Measurements from ENCODE around the gene DOK5.

The DOK5 gene

DNA sequence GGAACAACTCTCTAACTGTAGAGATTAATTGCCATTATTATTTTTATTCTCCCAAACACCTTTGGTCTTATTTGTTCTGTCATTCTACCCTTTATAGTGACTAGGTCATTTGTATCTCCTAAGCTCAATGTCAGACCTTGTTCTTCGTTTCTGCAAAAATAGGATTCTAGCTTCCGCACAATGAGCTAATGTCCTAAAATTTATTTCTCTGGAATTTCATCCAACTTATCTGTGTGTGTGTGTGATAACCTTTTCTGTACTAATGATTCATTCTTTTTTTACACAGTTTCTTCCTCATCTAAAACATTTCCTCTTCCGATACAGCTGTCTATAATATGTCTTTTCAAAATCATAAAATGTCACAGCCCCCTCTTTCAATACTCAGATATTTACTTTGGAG is 84.5 kb downstream of the DOK5 start:
- no peak for DNase-seq (ENCODE audit: low spot score)

DNA sequence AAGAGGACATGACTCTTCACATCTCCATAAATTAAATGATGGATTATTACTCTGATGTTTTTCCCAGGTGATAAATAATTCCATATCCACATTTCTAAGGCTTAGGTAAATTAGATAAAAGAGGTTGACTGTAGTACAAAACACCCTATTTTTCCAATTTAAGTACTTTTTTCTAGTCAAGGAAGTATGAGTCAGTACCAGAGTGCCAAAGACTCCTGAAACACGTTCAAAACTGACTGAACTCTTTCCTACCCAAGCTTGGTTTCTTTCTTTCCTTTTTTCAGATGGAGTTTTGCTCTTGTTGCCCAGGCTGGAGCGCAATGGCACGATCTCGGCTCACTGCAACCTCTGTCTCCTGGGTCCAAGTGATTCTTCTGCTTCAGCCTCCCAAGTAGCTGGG is 85.0 kb downstream of the DOK5 start:
- DNase-seq (ENCODE audit: low spot score) = no peak

DNA sequence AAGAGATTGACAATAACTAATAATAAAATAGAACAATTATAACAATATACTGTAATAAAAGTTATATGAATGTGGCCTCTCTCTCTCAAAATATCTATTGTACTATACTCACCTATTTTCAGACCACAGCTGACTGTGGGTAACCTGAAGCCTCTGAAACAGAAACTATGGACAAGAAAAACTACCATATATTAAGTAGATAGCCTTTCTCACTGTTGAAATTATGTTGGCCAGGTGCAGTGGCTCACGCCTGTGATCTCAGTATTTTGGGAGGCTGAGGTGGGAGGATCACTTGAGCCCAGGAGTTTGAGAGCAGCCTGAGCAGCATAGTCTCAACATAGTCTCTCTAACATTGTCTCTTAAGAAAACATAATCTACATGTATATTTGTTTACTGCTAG is 89.9 kb downstream of the DOK5 start:
- no peak for DNase-seq (ENCODE audit: low spot score)

DNA sequence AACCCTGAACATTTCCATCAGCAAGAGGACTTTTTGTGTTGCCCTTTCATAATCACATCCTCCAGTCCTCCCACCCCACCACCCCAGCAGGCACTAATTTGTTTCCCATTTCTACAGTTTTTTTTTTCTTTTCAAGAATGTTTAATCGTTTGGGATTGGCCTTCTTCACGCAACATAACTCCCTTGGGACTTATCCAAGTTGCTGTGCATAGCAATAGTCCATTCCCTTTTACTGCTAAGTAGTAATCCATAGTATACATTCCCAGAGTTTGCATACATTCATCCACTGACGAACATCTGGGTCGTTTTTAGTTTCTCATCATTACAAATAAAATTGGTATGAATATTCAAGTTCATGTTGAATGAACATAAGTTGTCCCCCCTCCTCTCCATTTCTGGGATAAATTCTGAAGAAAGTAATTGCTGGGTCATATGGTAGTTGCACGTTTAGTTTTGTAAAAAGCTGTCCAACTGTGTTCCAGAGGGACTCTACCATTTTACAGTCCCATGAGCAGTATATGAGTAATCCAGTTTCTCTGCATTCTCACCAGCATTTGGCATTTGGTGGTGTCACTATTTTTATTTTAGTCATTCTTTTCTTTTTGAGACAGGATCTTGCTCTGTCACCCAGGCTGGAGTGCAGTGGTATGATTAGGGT is 90.8 kb downstream of the DOK5 start:
- DNase-seq (ENCODE audit: low spot score) = no peak

DNA sequence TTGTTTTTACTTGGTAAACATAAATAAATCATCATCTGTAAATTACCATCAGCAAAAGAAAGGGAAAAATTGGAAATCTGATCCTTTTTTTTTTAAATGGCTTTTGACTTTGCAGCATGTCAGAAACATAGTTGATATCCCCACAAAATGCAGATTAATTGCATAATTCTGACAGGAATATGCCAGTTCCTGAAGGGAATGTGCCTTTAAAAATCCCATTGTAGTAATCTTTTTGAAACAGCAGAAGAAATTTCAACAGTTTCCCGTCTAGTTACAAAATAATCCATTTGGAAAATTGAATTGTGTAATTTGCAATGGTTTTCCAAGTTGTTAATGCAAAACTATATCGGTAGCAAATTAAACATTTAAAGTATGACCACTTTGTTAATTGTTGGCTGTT is 95.2 kb downstream of the DOK5 start:
- no peak for DNase-seq (ENCODE audit: low spot score)

DNA sequence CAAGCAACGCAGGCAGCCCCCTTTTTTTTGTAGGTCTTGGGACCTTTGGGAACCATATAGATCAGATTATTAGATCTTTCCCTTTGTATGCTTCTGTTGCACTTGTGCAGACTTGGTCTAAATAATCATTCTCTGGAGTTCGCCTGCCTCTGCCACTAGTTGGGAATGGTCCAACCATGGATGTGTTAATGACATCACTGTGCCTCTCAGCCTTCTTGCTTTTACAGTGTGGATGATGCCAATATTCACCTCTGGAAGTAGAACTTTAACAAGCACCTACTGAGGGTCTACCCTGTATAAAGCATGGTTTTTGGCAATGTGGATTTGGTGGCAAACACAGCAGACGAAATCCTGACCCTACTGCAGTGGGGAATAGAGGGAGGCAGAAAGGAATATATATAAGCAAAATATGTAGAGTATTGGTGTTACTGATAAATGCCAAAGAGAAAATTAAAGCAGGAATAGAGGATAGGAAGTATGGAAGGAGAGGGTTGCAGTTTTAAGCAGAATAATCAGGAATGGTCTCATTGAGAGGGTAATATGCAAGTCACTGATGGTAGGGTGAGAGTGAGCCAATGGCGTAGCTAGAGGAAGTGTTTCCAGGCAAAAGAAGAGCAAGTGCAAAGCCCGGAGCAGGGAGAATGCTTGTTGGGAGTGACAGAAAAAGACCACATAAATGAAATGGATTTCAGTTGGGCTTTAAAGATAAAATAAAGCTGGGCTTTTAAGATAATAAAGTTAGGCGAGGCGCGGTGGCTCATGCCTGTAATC is 97.5 kb downstream of the DOK5 start:
- DNase-seq (ENCODE audit: low spot score) = no peak

DNA sequence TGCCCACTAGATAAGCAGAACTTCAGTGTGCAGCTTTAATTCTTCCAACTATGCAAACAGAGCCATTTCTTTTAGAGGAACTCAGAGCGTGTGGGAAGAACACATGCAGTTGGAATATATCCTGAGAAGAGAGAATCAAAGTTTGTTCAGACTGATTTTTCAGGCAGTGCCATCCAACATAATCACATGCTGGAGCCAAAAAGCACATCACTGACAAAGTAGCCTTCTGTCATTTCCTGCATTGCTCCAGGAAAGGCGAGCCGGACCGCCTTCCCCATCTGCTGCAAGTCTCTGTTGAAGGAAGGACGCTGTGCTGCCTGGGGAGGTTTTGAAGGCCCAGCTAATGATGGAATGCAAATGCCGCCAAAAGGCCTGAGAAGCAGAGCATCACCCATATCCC is 98.4 kb downstream of the DOK5 start:
- no peak for DNase-seq (ENCODE audit: low spot score)

DNA sequence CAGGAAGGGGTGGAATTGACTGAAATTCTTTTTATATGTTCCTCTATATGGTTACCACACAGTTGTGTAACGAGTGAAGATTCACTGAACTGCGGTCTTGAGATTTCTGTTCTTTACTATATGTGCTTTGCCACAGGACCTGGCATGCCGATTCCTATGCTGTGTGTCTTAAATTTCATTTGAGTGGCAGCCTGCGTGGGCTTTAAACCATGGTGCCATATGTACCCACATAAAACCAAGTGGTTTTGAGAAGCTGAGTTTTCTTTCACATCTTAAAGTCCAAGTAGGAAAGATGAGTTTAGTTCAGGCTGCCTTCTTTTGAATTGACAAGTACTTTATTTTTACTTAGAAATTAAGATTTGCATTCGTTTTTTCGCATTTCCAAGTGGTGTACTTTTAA is 101.1 kb downstream of the DOK5 start:
- no peak for DNase-seq (ENCODE audit: low spot score)

DNA sequence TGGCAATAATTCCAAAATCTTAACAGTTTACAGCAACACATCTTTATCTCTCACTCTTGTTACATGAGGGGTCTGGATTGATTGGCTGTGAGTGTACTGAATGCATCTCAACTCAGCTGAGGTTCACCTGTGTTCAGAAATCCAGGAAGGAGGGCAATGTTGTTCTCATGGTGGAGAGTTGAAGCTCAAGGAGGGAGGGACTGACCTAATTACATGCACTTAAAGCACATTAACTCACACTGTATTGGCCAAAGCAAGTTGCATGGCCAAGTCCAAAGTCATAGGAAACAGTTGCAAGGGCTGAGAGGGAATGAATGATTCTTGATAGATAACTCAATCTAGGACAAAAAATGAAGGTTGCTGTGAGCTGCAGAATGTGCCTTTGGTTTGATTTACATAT is 102.2 kb downstream of the DOK5 start:
- no peak for DNase-seq (ENCODE audit: low spot score)

DNA sequence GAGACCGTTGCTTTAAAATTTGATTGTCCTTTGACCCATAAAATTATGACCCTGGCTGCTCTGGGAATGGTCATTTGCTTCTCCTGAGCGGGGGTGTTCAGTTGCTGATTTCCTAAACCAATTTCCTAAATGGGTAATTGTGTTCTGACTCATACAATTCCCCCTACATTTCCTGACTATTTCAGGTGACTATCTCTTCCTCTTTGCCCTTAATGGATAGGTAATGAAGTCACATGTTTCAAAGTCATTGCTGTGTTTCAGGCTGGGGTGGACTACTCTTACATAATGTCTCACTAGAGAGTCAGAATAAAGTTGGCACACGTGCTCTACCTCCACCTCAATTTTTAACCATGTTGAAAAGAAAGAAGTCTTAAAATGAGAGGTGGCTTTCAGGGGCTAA is 109.8 kb downstream of the DOK5 start:
- no peak for DNase-seq (ENCODE audit: low spot score)

DNA sequence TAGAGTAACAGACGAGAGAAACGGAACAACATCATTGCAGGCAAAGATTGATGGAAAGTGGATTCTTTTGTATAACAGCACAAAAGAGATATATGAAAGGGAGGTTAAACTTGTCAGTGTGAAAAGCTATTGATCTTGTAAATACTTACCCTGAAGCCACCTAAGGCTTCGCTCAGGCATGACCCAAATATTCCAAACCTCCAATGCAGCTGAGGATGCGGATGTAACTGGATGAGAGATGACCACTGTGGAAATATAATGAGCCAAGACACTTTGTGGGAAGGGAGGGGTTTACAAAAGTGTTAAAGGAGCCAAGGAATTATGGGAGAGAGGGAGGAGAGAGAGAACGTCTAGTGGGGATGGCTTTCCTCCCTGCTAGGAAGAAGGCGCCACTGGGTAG is 112.0 kb downstream of the DOK5 start:
- no peak for DNase-seq (ENCODE audit: low spot score)

DNA sequence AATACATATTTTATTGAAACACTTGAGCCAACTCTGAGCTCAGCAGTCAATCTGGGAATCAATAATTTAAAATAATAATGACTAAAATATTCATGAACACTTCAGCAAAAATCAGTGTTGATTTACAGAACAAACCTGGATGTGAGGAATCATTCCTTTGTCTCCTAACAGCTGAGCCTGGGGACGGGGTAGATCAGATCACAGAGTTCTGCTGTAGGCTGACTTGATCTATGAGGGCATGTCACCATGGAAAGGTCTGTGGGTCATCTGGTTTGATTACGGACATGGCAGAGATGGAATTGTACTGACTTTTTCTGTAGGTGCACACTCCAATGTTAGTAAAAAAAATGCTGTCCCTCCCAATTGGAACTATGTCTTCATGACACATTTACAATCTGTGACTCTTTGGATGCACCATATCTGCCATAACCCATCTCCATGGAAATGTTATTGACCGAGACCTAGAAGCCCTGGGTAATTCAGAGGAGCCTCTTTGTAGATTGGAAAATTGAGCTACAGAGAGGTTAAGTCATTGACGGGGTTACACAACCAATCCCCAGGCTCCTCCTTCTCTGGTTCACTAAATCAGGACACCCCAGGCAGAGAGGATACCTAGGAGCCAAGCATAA is 114.1 kb downstream of the DOK5 start:
- DNase-seq (ENCODE audit: low spot score) = no peak

DNA sequence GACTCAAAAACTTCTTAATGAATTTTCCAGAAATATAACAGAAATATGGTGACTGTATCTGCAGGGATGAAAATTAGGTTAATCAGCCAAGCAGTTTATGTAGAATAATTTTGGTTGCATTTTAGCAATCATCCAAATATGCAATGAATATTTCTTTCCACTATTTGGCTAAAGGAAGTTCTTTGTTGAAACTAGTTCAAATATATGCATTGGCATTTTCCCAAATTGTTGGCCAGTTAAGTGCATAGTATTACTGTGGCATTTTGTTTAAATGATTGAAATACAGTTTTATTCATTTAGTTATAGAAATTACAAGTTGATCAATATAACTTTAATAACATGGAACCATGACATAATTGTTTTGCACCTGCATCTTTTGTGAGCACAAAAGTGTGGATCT is 115.5 kb downstream of the DOK5 start:
- DNase-seq (ENCODE audit: low spot score) = no peak

DNA sequence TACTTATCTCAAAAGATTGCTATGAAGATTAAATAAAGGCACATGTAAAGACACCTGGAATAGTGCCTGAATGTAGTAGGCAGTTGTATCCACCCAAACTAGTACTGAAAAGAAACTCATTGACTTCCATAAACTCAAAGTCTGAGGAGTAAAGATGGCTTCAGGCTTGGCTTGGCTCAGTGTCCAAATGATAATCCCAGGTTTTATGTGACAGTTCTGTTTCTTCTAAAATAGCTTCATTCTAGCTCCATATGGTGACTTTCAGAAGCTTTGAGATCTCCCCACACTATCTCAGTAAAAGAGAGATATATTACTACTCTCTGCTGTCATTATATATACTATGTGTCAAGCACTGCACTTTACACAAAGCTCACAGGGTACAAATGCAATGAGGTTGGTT is 121.3 kb downstream of the DOK5 start:
- no peak for DNase-seq (ENCODE audit: low spot score)

DNA sequence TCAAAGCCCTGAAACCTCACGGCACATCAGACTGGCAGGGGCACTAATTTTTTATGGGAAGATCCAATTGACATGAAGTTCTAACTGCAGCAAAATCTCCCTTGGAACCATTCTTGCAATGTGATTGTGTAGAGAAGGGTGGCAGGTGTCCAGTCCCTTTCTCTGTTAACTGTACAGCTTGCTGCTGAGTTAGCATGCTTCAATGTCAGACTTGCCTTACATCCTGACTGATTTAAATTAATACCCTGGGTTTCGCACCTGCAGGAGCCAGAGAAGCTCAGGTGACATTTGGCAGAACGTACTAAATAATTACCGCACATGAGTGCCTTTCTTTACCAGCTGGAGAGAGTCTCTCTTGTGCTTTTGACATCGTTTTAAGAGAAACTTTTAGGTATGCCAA is 123.0 kb downstream of the DOK5 start:
- no peak for DNase-seq (ENCODE audit: low spot score)

DNA sequence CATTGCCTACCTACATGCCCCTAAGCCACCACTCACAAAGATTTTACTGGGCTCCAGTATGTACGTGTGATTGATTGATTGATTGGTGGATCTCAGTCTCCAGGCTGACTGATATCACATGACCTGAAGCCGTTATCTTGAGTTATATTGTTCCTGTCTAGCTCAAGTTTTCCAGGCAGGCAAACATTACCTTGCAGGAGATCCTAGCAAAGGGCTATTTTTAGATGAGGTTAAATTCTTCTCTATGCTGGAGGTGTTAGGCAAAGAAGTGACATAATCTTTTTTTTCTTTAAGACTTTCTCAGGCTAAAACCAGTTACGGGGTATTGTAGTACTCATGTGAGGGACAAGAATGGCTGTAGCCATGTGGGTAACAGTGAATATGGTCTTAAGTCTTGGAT is 125.2 kb downstream of the DOK5 start:
- DNase-seq (ENCODE audit: low spot score) = no peak

DNA sequence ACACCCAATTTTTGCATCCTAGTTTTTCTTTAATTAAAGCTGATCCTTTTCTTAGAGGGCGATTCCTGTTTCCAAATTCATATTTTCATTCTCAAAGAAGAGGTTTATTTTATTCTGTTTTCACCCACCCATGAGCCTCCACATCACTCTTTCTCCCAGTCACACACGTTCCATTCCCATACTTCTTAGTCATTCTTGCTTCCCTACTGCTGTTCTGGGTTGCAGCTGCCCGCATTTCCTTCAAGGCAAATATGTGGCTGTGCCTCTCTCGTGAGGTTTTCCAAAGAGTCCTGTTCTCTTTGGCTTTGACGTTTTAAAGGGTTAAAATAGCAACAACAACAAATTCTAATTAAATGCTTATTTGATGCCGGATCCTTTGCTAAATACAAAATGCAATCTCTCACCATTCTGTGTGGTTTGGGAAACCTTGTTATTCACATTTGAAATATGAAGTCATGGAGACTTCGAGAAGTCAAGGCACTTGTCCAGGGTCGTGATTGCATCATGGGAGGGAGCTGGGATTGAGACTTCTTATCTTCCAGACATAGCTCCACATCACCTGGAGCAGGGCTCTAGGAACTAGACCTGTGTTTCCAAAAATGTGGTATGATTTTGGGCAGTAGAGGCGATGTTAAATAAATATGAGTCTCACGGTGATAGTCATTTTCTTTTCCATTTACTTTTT is 126.6 kb downstream of the DOK5 start:
- no peak for DNase-seq (ENCODE audit: low spot score)

DNA sequence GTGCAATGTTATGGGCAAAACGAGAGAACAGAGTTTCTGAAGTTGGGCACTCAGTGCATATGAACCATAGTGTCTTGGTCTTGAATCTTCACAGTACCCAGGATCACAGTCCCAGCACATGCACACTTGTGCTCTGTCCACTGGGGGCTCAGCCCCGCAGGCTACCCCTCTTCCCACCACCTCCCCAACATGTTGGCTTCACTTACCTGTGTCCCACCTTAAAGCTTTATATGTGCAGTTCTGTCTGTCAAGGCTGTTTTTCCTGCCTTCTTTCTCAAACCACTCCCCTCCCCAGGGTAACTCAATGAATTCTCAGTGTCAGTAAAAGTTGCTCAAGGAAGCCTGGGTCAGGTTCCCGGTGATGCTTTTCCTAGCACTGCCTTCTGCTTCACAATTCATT is 129.9 kb downstream of the DOK5 start:
- DNase-seq (ENCODE audit: low spot score) = no peak

DNA sequence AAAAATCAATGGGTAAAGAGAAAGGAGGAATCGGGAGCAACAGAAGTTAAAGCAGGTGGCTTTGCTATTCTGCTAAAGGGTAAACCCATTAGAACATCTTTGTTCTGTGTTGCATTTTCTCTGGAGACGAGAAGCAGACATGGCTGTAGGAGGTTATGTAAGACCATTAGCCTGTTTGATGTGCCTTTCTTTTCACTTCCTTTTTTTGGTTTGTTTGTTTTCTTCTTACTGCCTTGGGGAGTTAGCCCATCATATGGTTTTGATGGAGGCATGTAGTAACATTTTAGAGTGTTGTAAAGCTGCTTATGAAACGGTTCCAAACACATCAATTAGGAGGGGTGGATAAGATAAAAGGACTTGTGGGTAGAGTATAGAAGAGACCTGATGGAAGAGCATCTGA is 131.0 kb downstream of the DOK5 start:
- DNase-seq (ENCODE audit: low spot score) = no peak

DNA sequence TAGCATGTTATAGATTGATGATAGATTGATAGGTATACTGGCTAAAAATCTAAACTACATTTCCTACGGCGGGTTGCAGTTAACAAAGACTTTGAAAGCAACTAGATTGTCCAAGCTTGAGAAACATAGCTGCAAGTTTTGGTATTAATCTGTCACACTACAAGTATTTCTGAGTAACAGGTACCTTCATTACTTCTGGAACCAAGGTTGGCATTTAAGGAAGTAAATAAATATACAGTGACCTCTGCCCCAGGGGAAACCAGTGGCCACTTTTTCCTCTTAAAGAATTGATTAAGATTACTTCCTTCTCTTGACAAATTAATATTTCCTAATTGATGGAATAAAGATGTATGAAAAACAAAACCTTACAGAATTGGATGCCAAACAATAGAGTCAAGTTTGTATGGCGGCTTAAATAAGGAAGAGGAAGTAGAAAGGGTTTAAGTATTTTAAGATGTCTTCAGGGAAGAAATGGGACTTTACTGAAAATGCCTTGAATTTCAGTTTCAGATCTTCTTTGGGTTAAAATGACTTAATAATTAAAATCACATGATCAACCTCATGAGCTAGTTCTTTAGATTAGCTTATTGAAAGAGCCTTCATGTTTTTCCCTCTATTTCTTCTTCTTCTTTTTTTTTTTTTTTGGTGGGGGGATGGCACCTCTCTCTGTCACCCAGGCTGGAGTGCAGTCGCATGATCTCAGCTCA is 132.8 kb downstream of the DOK5 start:
- DNase-seq (ENCODE audit: low spot score) = no peak

DNA sequence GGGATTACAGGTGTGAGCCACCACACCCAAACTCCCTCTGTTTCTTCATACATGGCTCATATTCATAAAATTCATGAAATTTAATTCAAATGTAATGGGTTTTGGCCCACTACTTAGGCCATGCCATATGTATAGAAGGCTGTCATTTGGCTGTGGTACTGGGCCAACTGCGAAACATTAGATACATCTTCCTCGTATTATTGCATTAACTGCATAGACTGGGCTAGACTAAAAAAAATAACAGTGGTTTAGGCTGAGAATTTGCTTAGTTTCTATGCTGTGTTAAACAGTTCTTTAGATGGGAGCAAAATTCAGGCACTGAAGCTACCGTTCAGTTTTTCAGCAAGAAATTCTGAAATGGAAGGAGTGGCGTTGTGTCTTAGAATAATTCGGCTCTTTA is 133.6 kb downstream of the DOK5 start:
- no peak for DNase-seq (ENCODE audit: low spot score)

DNA sequence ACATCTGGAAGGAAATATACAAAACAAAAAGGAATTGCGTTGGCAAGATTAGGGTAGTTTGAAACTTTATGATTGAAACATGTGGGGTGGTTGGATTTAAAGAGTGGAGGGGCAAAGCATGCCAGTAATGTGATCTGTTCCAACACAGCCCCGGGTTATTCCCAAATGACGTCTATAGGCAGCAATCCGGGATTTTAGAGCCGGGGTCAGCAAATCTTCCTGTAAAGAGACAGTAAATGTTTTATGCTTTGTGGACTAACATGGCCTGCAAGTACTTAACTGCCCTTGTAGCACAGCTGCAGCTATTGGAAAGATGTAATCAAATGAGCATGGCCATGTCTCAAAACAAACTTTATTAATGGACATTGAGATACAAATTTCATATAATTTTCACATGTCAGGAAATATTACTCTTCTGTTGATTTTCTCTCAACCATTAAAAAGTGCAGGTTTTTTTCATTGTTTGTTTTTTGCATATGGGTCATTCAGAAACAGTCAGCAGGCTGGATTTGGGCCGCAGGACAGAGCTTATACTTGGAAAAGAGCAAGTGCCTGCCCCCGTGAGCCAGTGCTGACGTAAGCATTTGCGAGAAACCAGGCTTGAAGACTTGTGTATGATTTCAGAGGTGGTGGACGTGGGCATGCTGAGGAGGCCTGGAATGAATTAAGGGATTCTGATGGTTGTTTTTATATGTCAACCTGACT is 136.5 kb downstream of the DOK5 start:
- DNase-seq (ENCODE audit: low spot score) = no peak
